Activated B cell treated with CpG ODN at 0.5 μM for 24 hours (primary cell): ENCODE results near the gene RBM47. TPM values are rescaled to one million over a fixed set of nuclear protein-coding genes. Genes with fewer than 3 reads are reported as not detected.

Experiments used
- ATAC-seq: fragments of 200-7000 bp; cut with Tn5 transposase; one replicate; pipeline ENCODE4 v1.10.0; 2021; ENCODE audit warnings: low read depth, mild to moderate bottlenecking, moderate library complexity
- CTCF ChIA-PET: fragments of 350-600 bp; sonication (Branson Sonifier 250); formaldehyde crosslinking; loops from one replicate; lab custom pipeline; 2021; ENCODE audit warnings: antibody characterized with exemption; lab: Charles Lee
- POLR2A ChIA-PET: fragments of 350-600 bp; sonication (Branson Sonifier 250); formaldehyde crosslinking; loops from one replicate; lab custom pipeline; 2021; ENCODE audit warnings: antibody characterized with exemption; lab: Charles Lee
- DNase-seq: peaks from one replicate; pipeline ENCODE4 v3.0.0; 2022
- H3K27ac Mint-ChIP-seq: one replicate; pipeline ENCODE4 v1.8.0; 2020; ENCODE audit warnings: mixed read lengths
- H3K27me3 Mint-ChIP-seq: one replicate; pipeline ENCODE4 v1.8.0; 2021; ENCODE audit warnings: mixed read lengths
- H3K36me3 Mint-ChIP-seq: one replicate; pipeline ENCODE4 v1.8.0; 2021; ENCODE audit warnings: low read depth, mixed read lengths
- H3K4me1 Mint-ChIP-seq: one replicate; pipeline ENCODE4 v1.8.0; 2021; ENCODE audit warnings: mixed read lengths
- H3K4me3 Mint-ChIP-seq: one replicate; pipeline ENCODE4 v1.8.0; 2020; ENCODE audit warnings: mild to moderate bottlenecking, mixed read lengths
- H3K9me3 Mint-ChIP-seq: one replicate; pipeline ENCODE4 v1.8.0; 2020; ENCODE audit warnings: mixed read lengths
- CTCF ChIP-seq: fragments of 200-600 bp; IDR thresholded peaks from one replicate; pipeline ENCODE4 v1.8.0; 2022; ENCODE audit warnings: antibody characterized with exemption, mild to moderate bottlenecking
- intact Hi-C: fragments of 100-400 bp; cut with micrococcal nuclease; formaldehyde crosslinking; loops from one replicate; pipeline ENCODE4 v1.15.1; 2024
- total RNA-seq: library from RNA; stranded (reverse); gene quantifications from 2 replicates; pipeline ENCODE4 v1.2.3, GENCODE V29; 2022

The RBM47 gene
- total RNA-seq, 1 donor from 2014 or later = 8.0 TPM

- TF ChIP-seq CTCF = no peak
- POLR2A ChIA-PET = no interaction called here
- Mint-ChIP-seq H3K27me3 (peaks cover 3% of the 10 kb centered on the region), H3K9me3 (no peaks in the 10 kb centered on the region), H3K27ac (no peak overlapping the region), H3K4me1 (no peaks in the 10 kb centered on the region), H3K4me3 (no peak overlapping the region), H3K36me3 (no peaks in the 10 kb centered on the region)
- CTCF ChIA-PET = no interaction called here
- DNase-seq = no peak
- no peak for ATAC-seq
- intact Hi-C loops = no loop called here
Observed at GRCh38 chr4:40380647-40381046, 249.0 kb downstream of the RBM47 start.

- Mint-ChIP-seq H3K4me1 (no peaks in the 10 kb centered on the region), H3K36me3 (no peaks in the 10 kb centered on the region), H3K27me3 (peaks cover 3% of the 10 kb centered on the region), H3K9me3 (no peaks in the 10 kb centered on the region), H3K4me3 (no peak overlapping the region), H3K27ac (no peak overlapping the region)
- ChIA-PET CTCF (no interaction called here), POLR2A (no interaction called here)
- intact Hi-C loops = loop anchor here (10.0 kb wide), 1 partner anchor 526 kb away; no protein-coding TSS in a partner anchor
- TF ChIP-seq CTCF = no peak
- ATAC-seq = no peak
- DNase-seq = no peak
Observed at GRCh38 chr4:40379248-40379647, 250.4 kb downstream of the RBM47 start.

- Mint-ChIP-seq H3K4me3 (no peak overlapping the region), H3K27me3 (peaks cover 3% of the 10 kb centered on the region), H3K27ac (no peak overlapping the region), H3K4me1 (no peaks in the 10 kb centered on the region), H3K9me3 (no peaks in the 10 kb centered on the region), H3K36me3 (no peaks in the 10 kb centered on the region)
- no peak for DNase-seq
- intact Hi-C loops = loop anchor here (10.0 kb wide), 1 partner anchor 526 kb away; no protein-coding TSS in a partner anchor
- CTCF ChIA-PET = no interaction called here
- POLR2A ChIA-PET = no interaction called here
- TF ChIP-seq CTCF = no peak
- ATAC-seq = no peak
Observed at GRCh38 chr4:40378619-40379018, 251.0 kb downstream of the RBM47 start.

GRCh38 chr4:40377512-40378365, 251.9 kb downstream of the RBM47 start:
- Mint-ChIP-seq H3K27me3 (peaks cover 3% of the 10 kb centered on the region), H3K9me3 (no peaks in the 10 kb centered on the region), H3K27ac (no peak overlapping the region), H3K4me3 (no peak overlapping the region), H3K36me3 (no peaks in the 10 kb centered on the region), H3K4me1 (no peaks in the 10 kb centered on the region)
- intact Hi-C loops = loop anchor here (10.0 kb wide), 1 partner anchor 527 kb away; no protein-coding TSS in a partner anchor
- POLR2A ChIA-PET = no interaction called here
- ATAC-seq (no peak), DNase-seq (no peak)
- TF ChIP-seq CTCF = no peak
- CTCF ChIA-PET = no interaction called here

- Mint-ChIP-seq H3K27ac (no peak overlapping the region), H3K36me3 (no peaks in the 10 kb centered on the region), H3K27me3 (no peaks in the 10 kb centered on the region), H3K4me3 (no peak overlapping the region), H3K9me3 (no peaks in the 10 kb centered on the region), H3K4me1 (no peaks in the 10 kb centered on the region)
- ATAC-seq = no peak
- POLR2A ChIA-PET = no interaction called here
- intact Hi-C loops = loop anchor here (10.0 kb wide), 1 partner anchor 529 kb away; no protein-coding TSS in a partner anchor
- TF ChIP-seq CTCF = no peak
- no peak for DNase-seq
- CTCF ChIA-PET = no interaction called here
Observed at GRCh38 chr4:40375620-40376019, 254.0 kb downstream of the RBM47 start.
